Spleen (tissue), 7 donors: Measurements from ENCODE around the gene ENGASE.

Experiments
- POLR2A ChIP-seq, 3 donors: fragments of 450-650 bp; IDR thresholded peaks; one replicate each; pipeline ENCODE4 v1.5.1; 2017; ENCODE audit warnings: antibody characterized with exemption in 3 of 3, mild to moderate bottlenecking in 1 of 3
- POLR2AphosphoS5 ChIP-seq, 3 donors: sonication (generic); formaldehyde crosslinking; IDR thresholded peaks; one replicate each; pipeline ENCODE4 v1.5.1; 2017; ENCODE audit warnings: antibody characterized with exemption in 3 of 3
- TF ChIP-seq, protein P1 (sequence below), 11 experiments: fragments of 200-600 bp in 7 of 11; fragments of 450-650 bp in 4 of 11; sonication (generic) in 4 of 11; IDR thresholded peaks in 8 of 11; conservative IDR thresholded peaks in 3 of 11; 1 replicate in 7 of 11; 2 replicates in 4 of 11; pipeline versions ENCODE4 v1.4.0 to v1.8.0; 2016 to 2021; ENCODE audit warnings: antibody characterized with exemption in 11 of 11, inconsistent platforms in 4 of 11, mild to moderate bottlenecking in 1 of 11
- donor health status: DM: no; HTN: no; CAD: no; lungs with moderate emphysema.
- donor health status: DM: no; HTN: no; CAD: no.
- donor health status: DM: no; HTN: no; CAD: no.

DNA sequence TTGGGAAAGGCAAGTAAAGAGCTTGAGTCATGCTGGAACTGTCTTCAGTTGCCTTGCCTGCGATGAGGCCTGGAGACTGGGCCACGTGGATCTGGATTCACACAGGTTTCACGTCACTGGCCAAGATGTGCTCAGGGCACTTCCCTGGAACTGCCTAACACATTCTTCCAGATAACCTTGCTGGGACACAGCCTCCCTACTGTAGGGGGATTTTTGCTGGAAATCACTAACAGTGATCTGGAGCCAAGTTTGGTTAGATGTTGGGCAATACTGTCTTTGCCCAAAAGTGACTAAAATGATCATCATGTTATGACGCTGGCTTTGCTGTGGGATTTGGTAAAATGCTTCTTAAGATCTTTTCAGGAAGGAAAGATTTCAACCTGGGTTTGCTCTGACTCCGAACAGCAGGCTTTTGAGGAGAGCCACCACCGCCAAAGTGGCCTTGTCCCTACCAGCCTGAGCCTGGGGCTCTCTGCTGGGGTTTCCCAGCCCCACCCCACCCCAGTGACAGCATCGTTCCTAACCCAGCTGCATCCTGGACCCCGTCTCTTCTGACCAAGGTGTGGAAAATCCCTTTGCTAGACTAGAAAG, 36.0 kb upstream of the ENGASE start:
- TF ChIP-seq, protein P1, sequence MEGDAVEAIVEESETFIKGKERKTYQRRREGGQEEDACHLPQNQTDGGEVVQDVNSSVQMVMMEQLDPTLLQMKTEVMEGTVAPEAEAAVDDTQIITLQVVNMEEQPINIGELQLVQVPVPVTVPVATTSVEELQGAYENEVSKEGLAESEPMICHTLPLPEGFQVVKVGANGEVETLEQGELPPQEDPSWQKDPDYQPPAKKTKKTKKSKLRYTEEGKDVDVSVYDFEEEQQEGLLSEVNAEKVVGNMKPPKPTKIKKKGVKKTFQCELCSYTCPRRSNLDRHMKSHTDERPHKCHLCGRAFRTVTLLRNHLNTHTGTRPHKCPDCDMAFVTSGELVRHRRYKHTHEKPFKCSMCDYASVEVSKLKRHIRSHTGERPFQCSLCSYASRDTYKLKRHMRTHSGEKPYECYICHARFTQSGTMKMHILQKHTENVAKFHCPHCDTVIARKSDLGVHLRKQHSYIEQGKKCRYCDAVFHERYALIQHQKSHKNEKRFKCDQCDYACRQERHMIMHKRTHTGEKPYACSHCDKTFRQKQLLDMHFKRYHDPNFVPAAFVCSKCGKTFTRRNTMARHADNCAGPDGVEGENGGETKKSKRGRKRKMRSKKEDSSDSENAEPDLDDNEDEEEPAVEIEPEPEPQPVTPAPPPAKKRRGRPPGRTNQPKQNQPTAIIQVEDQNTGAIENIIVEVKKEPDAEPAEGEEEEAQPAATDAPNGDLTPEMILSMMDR (IDR thresholded peaks at IDR 0.05 in 8 of 11, conservative IDR thresholded peaks at IDR 0.05 in 3 of 11): no peak
- TF ChIP-seq POLR2A (IDR thresholded peaks at IDR 0.05): no peak
- no peak for TF ChIP-seq POLR2AphosphoS5 (IDR thresholded peaks at IDR 0.05)
